SKM-1 (cell line): ENCODE measurements around the gene FNIP1.
"Not testable (repeated sequence)": the region's sequence is repeated elsewhere in the genome, so short reads cannot be mapped to it uniquely, and the experiment has no call there.

Source experiments
- DNase-seq: peaks from one replicate; lab custom pipeline; 2025; ENCODE audit not compliant: unreplicated experiment; lab: John Stamatoyannopoulos, UW

Gene FNIP1

GRCh38 chr5:131693894-131694293 is 102.9 kb downstream of the FNIP1 start:
- no peak for DNase-seq

GRCh38 chr5:131685516-131686171 is 111.2 kb downstream of the FNIP1 start:
- no peak for DNase-seq

GRCh38 chr5:131684595-131684994 is 112.2 kb downstream of the FNIP1 start:
- DNase-seq, result no peak

- no peak for DNase-seq
These were observed 112.8 kb downstream of the FNIP1 start for GRCh38 chr5:131684051-131684450.

- no peak for DNase-seq
These were observed 114.0 kb downstream of the FNIP1 start for GRCh38 chr5:131682826-131683225.

GRCh38 chr5:131682175-131682574 is 114.6 kb downstream of the FNIP1 start:
- no peak for DNase-seq

GRCh38 chr5:131679911-131680310 is 116.9 kb downstream of the FNIP1 start:
- no peak for DNase-seq

GRCh38 chr5:131678273-131678672 is 118.5 kb downstream of the FNIP1 start:
- DNase-seq, result not testable (repeated sequence)

GRCh38 chr5:131677115-131677514 is 119.7 kb downstream of the FNIP1 start:
- DNase-seq, result no peak

GRCh38 chr5:131672776-131673175 is 124.0 kb downstream of the FNIP1 start:
- DNase-seq, result no peak

- no peak for DNase-seq
These were observed 124.7 kb downstream of the FNIP1 start for GRCh38 chr5:131671994-131672655.

- DNase-seq, result no peak
These were observed 125.4 kb downstream of the FNIP1 start for GRCh38 chr5:131671409-131671808.

GRCh38 chr5:131664929-131665328 is 131.9 kb downstream of the FNIP1 start:
- no peak for DNase-seq

- DNase-seq, result no peak
These were observed 134.9 kb downstream of the FNIP1 start for GRCh38 chr5:131661933-131662332.

GRCh38 chr5:131659841-131660240 is 137.0 kb downstream of the FNIP1 start:
- no peak for DNase-seq

- no peak for DNase-seq
These were observed 137.5 kb downstream of the FNIP1 start for GRCh38 chr5:131659290-131659689.

- no peak for DNase-seq
These were observed 142.0 kb downstream of the FNIP1 start for GRCh38 chr5:131654776-131655175.

- no peak for DNase-seq
These were observed 142.5 kb downstream of the FNIP1 start for GRCh38 chr5:131654309-131654708.

GRCh38 chr5:131649161-131649560 is 147.7 kb downstream of the FNIP1 start:
- DNase-seq, result no peak

- DNase-seq, result no peak
These were observed 149.6 kb downstream of the FNIP1 start for GRCh38 chr5:131647048-131647769.

GRCh38 chr5:131644822-131645221 is 152.0 kb downstream of the FNIP1 start:
- DNase-seq, result no peak

- no peak for DNase-seq
These were observed 152.4 kb downstream of the FNIP1 start for GRCh38 chr5:131644370-131644769.
